HG03196 (cell line): ENCODE measurements around the gene LCN12.
A peak's percentile ranks its signal among the peaks of the same experiment; 100 is the strongest.

Experiments
- ATAC-seq: cut with Tn5 transposase; IDR thresholded peaks from one replicate; pipeline ENCODE4 v1.9.1; 2021; ENCODE audit not compliant: unreplicated experiment

The LCN12 gene

DNA sequence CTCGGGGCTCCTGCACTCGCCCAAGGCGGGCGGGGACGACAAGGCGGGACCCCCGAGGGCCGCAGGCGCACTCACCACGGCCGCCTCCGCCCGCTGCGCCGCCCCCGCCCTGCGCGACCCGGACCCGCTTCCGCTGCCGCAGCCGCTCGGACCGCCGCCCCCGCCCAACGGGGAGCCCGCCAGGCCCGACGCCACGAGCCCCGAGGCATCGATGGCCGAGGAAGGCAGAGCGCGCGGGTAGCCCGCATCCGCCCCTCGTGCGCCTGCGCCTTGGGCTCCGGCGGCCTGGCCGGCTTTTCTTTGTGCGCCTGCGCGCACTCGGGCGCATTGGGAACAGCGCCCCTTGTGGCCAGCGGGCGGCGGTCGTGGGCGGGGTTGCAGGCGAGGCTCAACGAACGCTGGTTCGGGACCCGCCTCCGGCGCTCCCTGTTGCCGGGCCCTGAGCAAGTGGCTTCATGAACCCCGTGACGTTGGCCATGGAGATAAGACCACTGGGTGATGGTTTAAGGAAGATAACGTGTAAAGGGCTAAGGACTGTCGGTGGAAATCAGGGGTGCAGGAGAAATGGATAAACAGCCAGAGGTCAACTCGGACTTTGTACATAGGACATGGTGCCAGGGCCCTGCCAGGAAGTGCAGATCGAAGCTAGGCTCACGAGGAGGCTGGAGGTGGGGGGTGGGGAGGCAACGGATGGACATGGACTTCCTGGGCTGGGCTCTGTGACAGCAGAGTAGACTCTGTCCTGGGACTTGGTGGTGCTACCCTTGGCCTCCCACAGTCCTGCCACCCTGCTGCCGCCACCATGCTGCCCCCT lies 7.3 kb upstream of the LCN12 start, which contains the start of the genes C8G and FBXW5:
C8G (plus strand) TSS at position 725 of the 814 bp plus-strand sequence; CDS start at position 803, 78 bp downstream.
FBXW5 (minus strand) TSS at position 220 of the 814 bp plus-strand sequence. CDS start 655 bp downstream, outside the sequence.
- peak; percentile 65 for ATAC-seq

DNA sequence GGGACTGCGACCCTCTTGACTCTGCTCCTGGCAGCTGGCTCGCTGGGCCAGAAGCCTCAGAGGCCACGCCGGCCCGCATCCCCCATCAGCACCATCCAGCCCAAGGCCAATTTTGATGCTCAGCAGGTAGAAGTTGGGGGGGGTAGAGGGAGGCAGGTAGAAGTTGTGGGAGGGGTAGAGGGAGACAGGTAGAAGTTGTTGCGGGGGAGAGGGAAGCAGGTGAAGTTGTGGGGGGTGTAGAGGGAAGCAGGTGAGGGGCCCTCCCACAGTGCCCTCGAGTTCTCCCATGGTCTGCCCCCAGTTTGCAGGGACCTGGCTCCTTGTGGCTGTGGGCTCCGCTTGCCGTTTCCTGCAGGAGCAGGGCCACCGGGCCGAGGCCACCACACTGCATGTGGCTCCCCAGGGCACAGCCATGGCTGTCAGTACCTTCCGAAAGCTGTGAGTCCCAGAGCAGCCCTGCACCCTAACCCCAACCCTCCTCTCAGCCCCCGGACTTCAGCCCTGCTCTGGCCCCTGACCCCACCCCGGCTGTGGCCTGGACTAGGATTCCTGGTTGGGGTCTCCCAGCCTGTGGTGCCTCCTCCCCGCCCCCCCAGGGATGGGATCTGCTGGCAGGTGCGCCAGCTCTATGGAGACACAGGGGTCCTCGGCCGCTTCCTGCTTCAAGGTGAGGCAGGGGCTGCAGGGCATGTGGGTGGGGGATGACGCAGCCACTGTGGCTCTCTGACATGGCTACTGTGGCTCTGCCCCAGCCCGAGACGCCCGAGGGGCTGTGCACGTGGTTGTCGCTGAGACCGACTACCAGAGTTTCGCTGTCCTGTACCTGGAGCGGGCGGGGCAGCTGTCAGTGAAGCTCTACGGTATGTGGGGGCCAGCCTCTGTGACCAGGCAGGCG lies 6.5 kb upstream of the LCN12 start:
- no peak for ATAC-seq

DNA sequence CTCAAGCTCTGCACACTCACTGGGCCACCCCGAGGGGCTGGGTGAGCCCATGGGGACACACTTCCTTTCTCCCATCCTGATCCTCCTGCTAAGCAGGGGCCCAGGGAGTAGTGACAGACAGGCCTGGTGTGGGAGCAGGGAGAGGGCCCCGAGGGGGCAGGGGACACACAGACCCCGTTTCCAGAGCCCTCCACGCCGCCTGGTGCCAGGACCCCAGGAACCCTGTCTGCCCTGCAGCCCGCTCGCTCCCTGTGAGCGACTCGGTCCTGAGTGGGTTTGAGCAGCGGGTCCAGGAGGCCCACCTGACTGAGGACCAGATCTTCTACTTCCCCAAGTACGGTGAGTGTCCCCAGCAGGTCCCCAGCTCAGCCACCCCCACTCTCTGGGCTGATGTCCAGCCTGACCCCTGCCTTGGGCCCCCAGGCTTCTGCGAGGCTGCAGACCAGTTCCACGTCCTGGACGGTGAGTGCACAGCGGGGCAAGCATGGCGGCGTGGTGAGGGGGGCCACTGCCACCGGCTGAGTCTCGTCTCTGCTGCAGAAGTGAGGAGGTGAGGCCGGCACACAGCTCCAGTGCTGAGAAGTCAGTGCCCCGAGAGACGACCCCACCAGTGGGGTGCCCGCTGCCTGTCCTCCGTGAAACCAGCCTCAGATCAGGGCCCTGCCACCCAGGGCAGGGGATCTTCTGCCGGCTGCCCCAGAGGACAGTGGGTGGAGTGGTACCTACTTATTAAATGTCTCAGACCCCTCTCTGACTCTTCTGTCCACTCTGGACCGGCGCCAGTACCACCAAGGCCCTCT lies 5.6 kb upstream of the LCN12 start:
- ATAC-seq: no peak

DNA sequence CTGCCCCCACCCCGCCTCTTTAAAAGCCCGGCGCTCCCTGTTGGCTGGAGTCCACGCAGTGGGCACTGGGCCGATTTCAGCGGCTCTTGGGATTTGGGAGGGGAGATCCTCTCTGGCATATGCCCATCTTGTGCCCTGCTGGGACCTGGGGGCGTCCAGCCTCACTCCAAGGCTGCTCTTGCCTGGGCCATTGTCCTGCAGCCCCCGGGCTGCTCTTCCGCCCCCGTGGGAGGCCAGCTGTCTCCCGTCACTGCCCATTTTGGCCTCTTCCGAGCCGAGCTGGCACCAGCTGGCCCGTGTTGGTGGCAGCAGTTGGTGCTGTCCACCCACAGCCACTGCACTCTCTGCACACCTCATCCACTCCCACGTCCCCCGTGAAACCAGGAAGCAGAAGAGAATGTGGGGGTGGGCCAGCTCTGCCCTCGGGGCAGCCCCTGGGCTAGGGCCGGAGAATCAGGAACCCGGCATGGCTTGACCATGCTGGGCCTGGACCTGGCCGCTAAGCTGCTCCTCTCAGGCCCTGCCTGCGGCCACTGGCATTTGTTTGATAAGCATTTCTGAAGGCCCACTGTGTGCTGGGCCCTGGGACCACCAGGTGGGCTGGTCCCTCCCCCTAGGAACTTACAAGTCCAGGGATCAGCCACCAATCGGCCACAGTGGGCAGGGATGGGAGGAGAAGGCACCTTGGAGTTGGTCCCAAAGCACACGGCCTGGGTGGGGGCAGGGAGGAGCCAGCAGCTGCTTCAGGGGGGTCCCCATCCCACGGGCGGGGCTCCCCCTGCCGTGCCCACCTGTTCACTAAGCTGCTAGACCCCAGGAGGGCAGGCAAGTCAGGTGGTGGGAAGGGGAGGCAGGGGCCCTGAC lies 4.8 kb upstream of the LCN12 start:
- ATAC-seq: no peak

DNA sequence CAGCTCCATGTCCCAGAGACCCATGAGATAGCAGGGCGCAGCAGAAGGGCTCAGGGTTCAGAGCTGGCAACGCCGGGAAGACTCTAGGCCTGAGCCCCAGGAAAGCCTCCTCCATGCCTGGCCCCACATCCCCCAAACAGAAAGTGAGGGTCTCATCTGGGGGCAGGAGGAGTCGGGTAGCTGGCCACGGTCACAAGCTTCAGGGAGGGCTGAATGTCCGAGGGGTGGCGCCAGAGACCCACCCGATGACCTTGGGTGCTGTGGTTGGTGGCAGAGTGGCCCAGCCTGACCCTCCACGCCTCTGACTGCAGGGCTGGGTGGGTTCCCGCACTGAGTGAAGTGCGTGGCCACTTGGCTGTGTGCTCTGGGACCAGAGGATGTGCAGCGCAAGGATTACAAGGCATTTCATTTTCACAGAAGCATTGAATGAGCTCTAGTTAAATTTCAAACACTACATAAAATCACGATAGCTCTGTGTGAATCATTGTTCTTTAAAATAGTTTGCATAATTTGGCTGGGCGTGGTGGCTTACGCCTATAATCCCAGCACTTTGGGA lies 4.0 kb upstream of the LCN12 start:
- no peak for ATAC-seq

DNA sequence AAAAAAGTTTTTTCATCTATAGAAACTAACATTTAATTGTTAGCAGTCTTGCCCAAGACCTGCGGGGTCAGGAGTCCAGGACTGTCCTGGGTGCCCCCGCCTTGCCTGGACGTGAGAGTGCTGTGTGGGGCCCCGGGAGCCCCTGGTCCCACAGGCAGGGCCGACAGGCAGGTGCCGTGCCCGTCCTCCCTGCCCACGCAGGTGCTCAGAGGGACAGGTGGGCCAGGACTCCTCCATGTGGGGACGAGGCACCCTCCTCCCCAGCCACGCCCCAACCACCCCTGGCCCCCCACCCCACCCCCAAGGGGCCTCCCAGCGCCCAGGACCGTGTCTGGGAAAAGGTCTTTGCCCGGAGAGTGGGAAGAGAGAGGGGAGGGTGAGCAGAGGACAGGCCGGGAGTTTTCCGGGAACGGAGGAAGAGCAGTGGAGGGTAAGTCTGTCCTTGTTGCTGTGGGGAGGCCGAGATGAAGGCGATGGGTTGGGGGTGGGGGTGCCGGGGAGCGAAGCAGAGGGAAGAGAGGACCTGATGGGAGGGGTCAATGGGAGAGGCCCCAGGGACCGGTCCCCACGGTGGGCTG lies 2.7 kb upstream of the LCN12 start:
- no peak for ATAC-seq

DNA sequence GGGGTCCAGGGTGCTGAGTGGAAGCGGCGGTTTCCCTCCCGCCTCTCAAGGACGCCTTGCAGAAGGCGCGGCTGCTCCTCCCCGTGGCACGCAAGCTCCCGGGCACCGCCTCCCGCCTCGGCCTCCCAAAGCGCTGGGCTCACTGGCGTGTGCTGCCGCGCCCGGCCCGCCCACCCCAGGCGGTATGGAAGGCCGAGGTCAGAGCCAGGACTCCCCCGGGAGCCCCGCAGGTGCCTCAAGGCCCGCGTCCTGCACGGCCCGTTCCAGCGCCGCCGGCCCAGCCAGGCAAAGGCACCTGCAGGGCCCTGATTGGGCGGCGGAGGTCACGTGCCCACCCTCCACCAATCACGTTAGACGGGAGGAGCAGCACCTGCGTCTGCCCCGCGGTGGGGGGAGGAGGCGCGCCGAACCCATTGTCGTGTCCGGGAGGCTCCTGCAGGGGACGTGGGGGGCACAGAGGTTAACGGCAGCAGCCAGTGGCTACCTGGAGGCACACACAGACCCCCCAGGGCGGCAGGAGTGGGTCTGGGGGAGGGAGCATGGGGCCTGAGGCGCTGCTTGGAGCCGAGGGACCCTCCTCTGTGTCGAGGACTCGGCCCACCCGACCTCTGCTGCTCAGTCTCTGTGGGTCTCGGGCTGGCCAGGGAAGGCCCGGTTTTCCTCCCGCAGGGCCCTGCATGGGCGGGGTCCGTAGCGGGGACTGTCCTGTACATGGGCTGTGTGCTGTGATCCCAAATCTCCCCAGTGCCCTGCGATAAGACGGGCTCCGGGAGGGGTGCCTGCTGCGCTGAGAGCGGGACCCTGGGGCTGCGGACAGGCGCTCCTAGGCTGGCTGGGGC lies 2.0 kb upstream of the LCN12 start:
- ATAC-seq: peak; percentile 77

DNA sequence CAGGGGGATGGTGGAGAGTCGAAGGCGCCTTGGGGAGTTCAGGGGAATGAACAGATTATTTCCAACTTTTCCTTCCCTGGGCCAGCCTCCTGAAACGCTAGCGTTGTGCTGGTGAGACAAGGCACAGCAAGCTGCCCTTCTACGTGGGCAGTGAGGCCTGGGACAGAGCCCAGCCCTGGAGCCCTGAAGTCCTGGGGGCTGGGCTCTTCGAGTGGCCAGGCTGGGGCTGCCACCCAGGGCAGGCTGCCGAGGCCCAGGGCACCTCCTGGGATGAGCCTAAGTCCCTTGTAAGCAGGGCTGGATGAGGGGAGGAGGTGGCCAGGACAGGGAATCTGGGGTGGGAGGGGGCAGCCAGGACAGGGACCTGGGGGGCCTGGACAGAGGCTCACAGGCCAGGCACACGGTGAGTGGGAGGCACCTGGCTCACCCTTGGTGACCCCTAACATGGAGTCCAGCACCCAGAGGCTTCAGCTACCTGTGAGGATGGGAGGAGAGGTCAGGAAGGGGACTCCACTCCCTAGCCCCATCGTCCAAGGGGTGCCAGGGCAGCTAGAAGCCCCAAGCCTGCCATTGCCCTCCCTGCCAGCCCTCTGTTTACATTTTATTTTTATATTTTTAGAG lies 1.3 kb upstream of the LCN12 start:
- ATAC-seq: no peak

DNA sequence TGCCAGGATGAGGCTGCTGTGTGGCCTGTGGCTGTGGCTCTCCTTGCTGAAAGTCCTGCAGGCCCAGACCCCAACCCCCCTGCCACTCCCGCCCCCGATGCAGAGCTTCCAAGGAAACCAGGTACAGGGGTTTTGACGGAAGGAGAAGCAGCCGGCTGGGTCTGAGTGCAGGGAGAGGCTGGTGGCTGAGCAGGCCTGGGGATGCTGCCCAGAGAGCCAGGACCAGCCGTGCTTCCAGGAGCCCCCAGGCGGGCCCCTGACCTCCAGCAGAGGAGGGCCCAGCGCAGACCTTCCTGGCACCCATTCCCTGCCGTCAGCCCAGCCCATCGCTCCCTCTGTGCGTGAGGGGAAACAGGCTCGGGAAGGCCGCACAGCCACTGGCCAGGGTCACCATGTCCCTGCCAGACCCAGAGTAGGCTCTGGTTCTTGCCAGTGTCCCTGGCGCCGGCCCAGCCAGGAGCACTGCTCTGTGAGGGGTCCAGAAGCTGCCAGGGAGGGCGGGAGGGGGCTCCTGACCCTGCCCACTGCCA lies 313 bp downstream of the LCN12 start:
- no peak for ATAC-seq

DNA sequence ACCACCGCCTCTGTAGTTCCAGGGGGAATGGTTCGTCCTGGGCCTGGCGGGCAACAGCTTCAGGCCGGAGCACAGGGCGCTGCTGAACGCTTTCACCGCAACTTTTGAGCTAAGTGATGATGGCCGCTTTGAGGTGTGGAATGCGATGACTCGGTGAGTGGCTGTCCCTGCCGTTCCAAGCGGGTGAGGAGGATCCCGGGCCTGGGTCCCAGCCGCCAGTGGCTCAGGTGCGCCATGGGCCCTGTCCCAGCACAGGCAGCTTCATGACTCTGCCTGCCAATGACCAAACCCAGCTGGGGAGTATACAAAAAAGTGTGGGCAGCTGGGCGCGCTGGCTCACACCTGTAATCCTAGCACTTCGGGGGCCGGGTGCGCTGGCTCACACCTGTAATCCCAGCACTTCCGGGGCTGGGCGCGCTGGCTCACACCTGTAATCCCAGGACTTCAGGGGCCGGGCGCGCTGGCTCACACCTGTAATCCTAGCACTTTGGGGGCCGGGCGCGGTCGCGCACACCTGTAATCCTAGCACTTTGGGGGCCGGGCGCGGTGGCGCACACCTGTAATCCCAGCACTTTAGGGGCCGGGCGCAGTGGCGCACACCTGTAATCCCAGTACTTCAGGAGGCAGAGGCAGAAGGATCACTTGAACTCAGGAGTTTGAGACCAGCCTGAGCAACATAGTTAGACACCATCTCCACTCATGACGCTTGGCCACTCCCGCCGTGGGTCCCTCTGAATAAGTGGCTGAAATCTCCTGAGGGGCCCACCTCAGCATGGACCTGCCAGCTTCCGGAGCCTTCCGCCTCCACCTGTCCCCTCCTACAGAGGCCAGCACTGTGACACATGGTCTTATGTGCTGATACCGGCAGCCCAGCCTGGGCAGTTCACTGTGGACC lies 1.1 kb downstream of the LCN12 start:
- ATAC-seq: no peak

DNA sequence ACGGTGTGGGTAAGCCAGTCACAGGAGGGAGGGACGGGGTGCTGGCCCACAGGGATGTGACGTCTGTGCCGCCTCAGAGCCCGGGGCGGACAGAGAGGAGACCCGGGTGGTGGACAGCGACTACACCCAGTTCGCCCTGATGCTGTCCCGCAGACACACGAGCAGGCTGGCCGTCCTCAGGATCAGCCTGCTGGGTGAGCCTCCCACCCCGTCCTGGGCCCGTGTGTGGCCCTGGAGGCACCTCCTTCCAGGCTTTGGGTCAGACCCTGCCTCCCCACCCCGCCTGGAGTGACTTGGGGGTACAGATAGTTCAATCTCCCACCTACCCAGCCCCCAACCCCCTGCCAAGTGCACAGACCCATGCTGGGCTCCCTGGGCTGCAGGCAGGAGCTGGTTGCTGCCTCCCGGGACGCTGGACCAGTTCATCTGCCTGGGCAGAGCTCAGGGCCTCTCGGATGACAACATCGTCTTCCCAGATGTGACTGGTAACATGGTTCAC lies 1.7 kb downstream of the LCN12 start:
- ATAC-seq: no peak

DNA sequence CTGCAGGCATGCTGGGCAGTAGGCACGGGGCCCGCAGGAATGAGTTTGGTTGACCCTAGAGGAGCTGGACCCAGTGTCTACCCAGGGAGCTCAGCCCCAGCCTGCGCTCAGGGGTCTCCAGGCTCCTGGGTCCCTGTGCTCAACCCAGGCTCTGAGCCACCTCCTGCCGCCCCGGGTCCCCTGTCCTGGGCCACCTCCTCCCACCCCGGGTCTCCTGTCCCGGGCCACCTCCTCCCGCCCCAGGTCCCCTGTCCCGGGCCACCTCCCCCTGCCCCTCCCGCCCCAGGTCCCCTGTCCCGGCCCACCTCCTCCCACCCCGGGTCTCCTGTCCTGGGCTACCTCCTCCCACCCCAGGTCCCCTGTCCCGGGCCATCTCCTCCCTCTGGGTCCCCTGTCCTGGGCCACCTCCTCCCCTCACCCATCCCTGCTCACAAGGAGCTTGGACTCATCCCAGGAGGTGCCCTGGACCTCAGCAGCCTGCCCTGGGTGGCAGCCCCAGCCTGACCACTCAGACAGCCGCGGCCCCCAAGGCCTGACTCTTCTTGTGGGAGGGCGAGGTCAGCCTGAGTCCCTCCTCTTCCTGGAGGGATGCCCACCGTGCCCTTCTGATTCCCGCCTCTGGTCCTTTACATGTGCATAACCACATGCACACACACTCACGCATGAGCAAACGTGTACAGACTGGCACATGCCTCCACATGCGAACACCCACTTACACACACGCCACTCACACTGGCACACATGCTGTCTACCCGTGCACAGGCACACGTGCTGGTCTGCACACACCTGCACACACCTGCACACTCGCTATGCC lies 2.4 kb downstream of the LCN12 start:
- ATAC-seq: no peak

DNA sequence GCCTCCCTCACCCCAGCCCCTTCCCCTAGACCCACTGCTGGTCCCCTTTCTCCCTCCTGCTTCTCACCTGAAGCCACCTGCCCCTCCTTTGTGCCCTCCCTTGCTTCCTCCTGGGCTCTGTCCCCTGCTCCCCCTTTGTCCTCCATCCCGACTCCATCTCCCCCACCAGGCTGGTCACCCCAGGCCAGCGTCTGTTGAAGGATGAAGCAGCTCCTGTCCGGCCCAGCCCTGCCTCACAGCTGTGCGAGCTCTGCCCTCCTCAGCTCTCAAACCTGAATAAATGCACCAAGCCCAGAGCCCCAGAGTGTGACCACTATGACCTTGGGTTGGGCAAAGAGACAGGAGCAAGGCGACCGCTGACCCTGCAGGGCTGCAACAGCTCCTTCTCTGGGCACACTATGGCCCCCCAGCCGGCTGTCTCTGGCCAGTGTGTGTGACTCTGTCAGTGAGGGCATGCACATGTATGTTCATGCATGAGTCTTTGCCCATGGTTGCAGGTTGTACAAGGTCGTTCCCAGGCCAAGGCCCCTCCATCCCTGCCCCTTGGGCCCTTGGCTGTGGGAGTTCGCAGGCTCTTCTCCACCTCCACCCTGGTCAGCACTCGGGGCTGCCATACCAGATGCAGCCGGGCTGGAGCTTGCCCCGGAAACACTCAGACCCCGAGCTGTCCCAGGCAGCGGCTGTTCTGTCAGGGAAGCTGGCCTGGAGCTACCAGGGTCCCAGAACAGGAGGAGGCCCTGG lies 3.3 kb downstream of the LCN12 start:
- no peak for ATAC-seq

DNA sequence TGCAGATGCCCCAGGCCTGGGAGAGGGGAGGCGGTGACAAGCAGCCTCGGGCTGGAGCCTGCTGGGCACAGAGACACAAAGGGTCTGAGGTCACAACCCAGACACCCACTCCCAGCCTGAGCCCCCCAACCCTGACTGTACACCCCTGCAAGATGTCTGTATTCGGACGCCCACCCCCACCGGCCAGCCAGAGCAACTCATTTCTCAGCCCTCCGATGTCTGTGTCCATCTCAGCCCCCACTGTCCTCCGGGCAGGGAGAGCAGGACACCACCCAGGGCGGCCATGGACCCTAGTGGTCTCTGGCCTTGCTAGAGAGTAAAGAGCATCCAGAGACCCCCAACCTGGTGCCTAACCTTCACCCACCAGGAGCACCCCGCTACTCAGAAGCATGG lies 3.9 kb downstream of the LCN12 start:
- ATAC-seq: no peak

DNA sequence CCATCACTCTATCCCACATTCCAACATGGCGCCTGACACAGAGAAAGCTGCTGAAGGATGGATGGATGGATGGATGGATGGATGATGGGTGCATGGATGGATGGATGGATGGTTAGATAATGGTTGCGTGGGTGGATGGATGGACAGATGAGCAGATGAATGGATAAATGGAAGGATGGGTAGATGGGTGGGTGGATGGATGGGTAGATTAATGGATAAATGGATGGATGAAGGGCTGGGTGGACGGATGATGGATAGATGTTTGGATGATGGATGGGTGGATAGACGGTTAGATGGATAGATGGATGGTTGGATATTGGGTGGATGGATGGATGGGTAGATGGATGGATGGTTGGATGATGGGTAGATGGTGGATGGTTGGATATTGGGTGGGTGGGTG lies 4.5 kb downstream of the LCN12 start:
- ATAC-seq: no peak
